Activated CD4-positive, alpha-beta T cell treated with anti-CD3 and anti-CD28 coated beads for 24 hours (primary cell): ENCODE results near the gene UMPS.
A peak's percentile ranks its signal among the peaks of the same experiment; 100 is the strongest.

Experiments used
- DNase-seq, 2 donors: peaks; one replicate each; pipeline ENCODE4 v3.0.0-alpha.2; 2020; ENCODE audit warnings: low read depth in 2 of 2

UMPS gene

DNA sequence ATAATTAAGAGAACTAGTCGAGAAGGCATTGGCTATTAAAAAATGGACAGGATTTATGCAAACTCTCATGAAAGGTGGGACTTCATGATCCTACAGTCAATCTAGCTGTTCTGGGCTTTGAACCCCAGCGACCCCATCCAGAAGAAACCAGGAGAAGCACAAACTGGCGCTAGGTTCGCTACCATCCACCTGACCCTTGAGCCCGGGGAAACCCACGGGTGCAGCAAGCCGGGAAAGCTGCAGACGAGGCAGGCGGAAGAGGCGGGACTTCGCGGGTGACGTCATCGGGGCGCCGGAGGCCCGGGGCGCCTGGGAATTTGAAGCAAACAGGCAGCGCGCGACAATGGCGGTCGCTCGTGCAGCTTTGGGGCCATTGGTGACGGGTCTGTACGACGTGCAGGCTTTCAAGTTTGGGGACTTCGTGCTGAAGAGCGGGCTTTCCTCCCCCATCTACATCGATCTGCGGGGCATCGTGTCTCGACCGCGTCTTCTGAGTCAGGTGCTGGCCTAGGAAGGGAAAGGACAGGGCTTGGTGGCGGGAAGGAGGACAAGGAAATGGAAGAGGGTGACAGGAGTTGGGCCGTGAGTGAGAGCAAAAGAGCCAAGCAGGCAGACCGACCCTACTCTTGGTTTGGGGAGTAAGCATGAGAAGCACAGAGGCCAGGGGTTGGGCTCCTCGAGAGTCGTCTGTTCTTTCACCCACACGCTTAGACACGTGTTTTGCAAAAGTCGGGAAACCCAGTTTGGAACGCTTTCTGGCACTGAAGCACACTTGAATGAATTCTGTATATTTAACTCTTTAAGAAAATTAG is at the start of gene UMPS:
TSS of gene UMPS (plus strand) at position 324 of the 812 bp plus-strand sequence. CDS start at position 344, 20 bp downstream.
- peak; percentile 87 to 94 for DNase-seq

DNA sequence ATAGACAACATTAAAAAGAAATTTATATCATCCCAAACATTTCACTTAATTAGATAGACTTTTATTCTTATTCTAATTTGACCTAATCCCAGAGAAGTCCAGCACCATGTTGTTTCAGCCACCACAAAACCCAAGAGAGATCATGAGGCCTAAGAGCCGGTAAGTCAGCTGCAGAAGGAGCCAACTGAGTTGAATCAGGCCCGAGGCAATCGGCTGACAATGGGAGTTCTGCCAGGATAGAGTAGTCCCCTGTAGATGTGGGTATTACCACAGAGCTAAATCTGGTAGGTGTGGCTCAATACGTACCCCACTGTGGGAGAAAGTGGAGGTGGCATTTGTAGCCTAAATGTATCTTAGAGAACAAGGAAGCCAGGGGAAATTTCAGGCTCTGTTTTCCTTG is 49.7 kb upstream of the UMPS start:
- DNase-seq: no peak

- DNase-seq: no peak
Observed at GRCh38 chr3:124682263-124682662, 48.0 kb upstream of the UMPS start.

DNA sequence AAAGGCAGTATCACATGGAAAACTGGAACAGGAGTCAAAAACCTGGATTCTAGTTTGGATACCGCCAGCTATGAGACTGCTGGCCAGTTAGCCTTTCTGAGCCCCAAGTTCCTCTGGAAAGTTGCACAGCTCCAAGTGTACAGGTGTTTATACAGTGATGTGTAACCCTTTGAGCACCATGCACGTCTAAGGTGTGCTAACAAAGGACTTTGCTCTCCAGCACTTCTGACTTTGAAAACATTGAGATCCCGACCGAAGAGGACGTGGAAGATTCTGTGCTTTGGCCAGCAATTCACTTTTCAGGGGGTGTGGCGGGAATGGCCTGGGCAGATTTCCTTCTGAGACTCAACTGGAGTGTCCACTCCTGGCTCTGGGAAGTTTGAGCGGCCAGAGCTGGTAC is 45.8 kb upstream of the UMPS start:
- DNase-seq: no peak

DNA sequence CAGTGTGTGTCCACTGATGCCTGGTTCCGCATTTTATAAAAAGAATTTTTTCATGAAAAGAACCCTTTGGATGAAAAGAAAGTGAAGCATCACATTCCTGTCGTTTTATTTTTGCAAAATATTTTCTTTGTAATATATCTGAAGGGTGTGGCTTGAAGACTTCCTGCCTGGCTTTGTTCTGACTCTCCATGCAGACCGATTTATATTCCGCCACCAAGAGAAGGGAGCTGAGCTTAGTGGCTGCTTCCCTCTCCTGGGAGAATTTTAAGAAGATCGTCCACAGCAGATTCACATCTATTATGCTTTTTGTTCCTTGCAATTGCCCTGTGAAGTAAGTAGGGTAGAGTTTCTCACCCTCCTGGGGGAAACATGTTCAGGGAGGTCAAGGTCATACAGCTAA is 45.2 kb upstream of the UMPS start:
- no peak for DNase-seq

DNA sequence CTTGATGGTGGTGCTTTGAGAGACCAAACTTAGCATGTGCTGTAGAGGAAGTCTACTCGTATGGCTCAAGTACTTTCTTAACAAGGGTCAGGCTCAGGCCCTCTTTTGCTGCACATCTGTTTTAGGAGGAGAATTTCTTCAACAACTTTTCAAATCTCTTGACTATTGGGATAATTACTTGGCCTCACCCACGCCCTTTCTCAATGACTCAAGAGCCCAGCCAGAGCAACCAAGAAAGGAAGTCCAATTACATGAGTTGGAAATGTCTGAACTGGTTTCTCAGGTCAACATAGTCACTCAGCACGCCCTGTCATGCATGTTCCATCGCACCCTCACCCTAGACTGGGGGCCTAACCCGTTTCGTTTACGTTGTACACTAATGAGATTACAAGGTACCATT is 44.8 kb upstream of the UMPS start:
- no peak for DNase-seq

DNA sequence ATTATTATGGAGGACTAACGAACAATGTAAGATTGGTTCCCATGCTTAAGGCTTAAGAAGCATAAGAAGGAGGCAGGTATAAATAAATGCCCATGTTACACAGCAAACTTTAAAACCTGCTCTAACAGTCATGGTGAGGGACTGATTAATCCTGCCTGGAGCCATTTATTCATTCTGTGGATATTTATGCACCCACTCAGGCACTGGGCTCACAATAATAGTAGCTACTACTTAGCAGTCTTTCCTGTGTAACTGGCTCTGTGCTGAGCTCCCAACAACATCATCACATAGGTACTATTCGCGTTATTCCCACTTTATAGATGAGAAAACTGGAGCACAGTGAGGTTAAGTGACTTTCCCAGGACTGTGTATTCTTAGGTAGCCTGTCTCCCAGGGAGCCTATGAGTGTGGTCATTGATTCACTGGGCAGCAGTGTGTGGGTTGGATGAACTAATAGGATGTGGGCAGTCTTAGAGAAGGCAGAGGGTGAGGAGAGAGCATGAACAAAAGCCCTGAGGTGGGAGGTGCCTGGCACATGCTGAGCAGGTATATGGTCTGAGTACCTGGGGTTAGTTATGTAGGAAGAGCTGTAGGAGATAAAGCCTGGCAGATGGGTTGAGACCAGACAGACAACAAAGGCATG is 44.1 kb upstream of the UMPS start:
- no peak for DNase-seq

DNA sequence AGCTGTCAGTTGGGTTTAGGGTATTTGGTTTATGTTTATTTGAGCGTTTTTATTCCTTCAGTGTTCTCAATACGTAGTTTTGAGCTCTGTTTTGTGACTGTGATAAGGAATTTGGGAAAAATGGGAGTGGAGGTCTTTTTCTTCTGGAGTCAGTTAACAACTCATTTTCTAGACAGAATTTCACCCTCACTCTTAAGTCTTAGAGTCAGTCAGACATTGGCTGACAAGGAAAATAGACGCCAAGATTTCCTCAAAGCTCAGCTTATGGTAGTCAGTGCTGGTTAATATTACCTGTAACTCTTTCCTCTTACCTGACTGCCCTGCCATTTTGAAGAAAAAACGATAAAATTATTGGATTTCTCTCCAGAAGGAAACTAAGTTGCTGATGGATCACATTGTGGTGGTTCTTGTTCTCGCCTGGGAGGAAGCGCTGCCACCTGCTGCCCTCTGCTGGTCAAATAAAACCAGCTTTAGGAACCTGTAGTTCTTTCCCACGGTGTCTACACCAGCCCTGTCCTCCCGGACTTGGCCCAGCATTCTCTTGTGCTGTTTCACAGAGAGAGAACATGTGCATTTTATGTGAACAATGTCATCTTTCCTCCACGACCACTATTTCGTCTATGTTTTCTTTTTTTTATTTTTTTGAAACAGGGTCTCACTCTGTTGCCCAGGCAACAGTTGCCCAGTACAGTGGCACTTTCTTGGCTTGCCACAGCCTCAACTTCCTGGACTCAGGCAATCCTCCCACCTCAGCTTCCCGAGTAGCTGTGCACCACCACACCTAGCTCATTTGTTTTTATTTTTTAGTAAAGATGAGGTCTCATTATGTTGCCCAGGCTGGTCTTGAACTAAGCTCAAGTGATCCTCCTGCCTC is 41.4 kb upstream of the UMPS start:
- DNase-seq: peak; percentile 66 to 68

- no peak for DNase-seq
Observed at GRCh38 chr3:124691599-124691998, 38.7 kb upstream of the UMPS start.

DNA sequence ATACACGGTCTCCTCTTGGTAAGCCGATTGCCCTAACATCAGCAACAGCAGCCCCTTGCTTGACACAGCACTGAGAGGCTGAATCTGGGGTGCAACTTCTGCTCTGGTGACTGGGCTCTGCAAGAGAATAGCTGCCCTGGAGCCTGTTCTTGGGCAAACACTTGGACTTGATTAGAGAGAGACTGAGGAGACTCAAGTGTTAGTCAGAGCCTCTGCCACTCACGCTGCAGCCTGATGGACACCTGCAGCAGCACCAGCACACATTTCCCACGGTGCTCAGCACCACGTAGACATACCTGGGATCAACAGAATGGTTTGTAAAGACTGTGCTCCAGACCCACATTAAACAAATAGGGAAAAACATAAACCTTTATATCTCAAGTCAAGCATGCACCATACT is 35.8 kb upstream of the UMPS start:
- DNase-seq: no peak

DNA sequence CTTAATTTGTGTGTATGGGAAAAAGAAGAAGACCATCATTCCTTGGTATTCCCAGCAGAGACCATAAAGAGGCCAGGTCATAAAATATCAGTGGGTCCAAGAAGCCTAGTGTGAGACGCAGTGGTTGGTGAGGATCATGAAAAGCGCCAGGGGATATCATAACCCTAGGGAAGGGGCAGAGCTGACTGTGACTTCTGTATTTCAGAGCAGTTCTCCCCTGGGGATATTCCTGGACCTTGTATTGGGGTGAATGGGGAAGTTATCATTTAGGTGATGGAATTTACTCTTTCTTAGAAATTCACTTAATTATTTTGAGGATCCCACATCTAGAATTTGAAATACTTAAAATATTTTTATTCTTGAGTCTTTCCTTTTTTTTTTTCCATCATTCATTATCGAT is 34.9 kb upstream of the UMPS start:
- DNase-seq: no peak

DNA sequence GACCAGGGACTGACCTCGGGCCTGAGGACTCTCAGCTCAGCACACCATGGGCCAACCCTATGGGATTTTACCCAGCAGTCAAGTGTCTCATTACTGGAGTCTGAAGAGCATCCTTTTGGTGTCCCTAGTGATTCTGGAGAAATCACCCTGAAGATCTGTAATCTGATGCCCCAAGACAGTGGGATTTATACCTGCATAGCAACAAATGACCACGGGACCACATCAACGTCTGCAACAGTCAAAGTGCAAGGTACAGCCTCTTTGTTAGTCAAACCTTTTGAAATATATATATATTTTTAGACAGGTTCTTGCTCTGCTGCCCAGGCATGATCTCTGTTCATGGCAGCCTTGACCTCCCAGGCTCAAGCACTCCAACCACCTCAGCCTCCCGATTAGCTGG is 34.2 kb upstream of the UMPS start:
- no peak for DNase-seq

GRCh38 chr3:124697302-124697701 is 33.0 kb upstream of the UMPS start:
- DNase-seq: no peak

GRCh38 chr3:124698030-124698770 is 32.1 kb upstream of the UMPS start:
- no peak for DNase-seq

DNA sequence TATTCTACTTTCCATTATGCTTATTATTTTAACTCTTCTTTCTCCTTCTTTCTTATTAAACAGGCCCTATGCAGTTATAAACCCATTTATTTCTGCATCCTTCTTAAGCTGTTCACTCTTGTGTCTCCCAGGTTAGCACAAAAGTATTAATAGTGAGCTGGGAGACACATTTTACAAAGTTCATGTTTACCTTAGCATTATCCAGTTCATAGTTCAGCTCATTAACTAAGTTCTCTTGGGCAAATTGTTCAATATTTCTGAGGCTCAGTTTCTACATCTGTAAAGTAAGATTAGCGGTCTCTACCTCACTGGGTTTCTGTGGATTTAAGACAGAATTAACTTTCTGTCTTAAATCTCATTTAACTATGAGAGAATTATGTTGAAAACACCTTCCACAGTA is 31.2 kb upstream of the UMPS start:
- no peak for DNase-seq

GRCh38 chr3:124699686-124700396 is 30.4 kb upstream of the UMPS start:
- no peak for DNase-seq

- DNase-seq: no peak
Observed at GRCh38 chr3:124700880-124701684, 29.2 kb upstream of the UMPS start.

DNA sequence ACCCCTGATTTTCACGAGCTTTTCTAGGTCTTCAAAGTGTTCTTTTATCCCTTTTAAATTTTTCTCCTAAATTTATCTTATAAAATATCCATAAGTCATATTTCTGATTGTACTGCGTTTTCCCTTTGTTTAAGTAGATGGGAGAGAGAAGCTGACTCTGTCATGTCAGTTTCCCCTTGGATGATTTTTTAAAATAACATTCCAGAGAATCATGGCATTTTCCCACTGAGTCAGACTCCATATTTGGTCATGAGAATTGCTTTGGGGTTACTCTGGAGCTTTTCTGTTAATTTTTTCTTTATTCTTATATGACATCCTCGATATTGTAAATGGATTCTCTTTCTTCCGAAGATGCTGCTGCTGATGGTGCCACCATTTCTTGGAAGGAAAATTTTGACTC is 28.6 kb upstream of the UMPS start:
- no peak for DNase-seq

DNA sequence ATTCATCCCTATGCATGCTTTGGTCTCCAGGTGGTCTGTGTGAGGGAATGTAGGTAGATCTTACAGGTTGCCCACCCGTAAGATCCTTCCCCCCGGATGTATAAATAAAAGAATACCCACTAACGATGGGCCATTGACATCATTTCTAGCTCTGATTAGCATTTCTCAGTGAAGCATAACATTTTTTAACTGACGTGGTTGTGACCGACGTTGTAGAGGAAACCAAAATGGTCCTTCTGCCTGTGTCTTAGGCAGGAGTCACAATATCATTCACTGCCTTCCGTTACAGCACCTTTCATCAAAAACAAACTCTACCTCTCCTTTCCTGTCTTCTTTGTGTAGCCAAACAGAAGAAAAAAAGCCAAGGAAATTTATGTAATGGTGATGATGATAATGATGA is 27.3 kb upstream of the UMPS start:
- DNase-seq: no peak

DNA sequence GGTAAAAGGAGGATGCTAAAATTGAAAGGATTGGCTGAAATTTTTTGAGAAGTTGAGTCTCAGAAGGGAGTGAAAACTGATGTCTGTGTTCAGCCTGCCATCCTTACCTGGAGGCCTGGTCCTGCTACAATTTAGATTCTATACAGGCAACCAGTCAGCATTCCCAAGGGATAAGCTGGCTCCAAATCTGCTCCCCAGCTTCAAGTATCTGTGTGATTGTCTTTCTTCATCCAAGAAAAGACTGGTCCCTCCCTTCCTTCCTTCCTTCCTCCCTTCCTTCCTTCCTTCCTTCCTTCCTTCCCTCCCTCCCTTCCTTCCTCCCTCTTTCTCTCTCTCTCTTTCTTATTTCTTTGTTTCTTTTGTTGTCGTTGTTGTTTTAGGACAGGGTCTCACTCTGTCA is 24.7 kb upstream of the UMPS start:
- no peak for DNase-seq
